ENCODE results near the gene C11orf97. TPM values are rescaled to one million over a fixed set of nuclear protein-coding genes. Genes with fewer than 3 reads are reported as not detected.

The C11orf97 gene
- total and polyA plus RNA-seq, 9 of the 15 experiments (the other 6 are each of a cell fraction or from before 2014, with no cell fraction given): not detected

GRCh38 chr11:94539420-94539819 is 27.2 kb downstream of the C11orf97 start (continued):
- TF ChIP-seq ARID3A (IDR thresholded peaks at IDR 0.05; ENCODE audit: borderline replicate concordance, low read depth, low read length) (no peak), RBFOX2 (IDR thresholded peaks at IDR 0.05; ENCODE audit: low read depth, low read length) (no peak), ZBTB5 (IDR thresholded peaks at IDR 0.05) (no peak), ZNF316 (IDR thresholded peaks at IDR 0.05) (no peak), AFF1 (IDR thresholded peaks at IDR 0.05; ENCODE audit: low read depth in 1 of 2, partially characterized antibody in 2 of 2) (no peak), EWSR1 (IDR thresholded peaks at IDR 0.05; ENCODE audit: borderline replicate concordance, low read depth, partially characterized antibody) (no peak), KAT2B (IDR thresholded peaks at IDR 0.05; ENCODE audit: low read depth, low read length) (no peak), E2F6 (IDR thresholded peaks at IDR 0.05; ENCODE audit: borderline replicate concordance in 1 of 2, extremely low read depth in 1 of 2, insufficient read depth in 1 of 2, insufficient read length in 1 of 2, low read depth in 1 of 2, low read length in 1 of 2, poor library complexity in 1 of 2, severe bottlenecking in 1 of 2) (no peak), ELF2 (CRISPR knock-in tag; IDR thresholded peaks at IDR 0.05) (no peak), SIX5 (IDR thresholded peaks at IDR 0.05; ENCODE audit: borderline replicate concordance in 1 of 2, insufficient read depth in 1 of 2, low read depth in 1 of 2, low read length in 2 of 2) (no peak)
